DMS53 (cell line): Measurements from ENCODE around the gene CACNA2D3.

Source experiments
- DNase-seq: peaks from one replicate; lab custom pipeline; 2025; lab: John Stamatoyannopoulos, UW

Gene CACNA2D3

GRCh38 chr3:54374214-54374852 lies 252.0 kb downstream of the CACNA2D3 start:
- DNase-seq, result peak; percentile 53

DNA sequence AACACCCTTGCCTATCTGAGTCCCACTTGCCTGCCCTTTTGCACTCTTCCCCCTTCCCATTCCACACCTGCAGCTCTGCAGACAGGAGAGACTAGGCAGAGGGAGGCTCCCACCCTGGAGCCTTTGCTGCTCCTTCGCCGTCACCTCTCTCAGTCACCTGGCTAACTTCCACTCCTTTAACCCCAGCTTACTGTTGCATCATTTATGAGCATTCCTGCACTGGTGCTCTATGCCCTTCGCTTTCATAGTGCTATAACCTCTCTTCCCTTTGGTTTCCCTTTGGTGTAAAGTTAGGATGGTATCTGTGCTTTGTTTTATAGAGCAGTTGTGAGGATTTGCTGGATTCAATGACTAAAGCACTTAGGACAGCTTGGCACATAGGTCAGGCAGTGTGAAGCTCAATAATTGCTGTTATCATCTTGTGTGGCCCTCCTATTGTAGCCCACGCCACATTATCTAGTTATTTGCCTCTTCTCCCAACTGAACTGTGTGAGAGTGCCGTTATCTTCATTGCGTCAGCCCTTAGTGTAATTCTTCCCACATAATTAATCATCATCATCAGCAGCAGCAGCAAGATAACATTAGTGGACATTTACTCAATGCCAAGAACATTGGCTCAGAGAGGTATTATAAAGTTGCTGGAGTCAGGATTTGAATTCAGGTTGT lies 253.9 kb downstream of the CACNA2D3 start:
- no peak for DNase-seq

DNA sequence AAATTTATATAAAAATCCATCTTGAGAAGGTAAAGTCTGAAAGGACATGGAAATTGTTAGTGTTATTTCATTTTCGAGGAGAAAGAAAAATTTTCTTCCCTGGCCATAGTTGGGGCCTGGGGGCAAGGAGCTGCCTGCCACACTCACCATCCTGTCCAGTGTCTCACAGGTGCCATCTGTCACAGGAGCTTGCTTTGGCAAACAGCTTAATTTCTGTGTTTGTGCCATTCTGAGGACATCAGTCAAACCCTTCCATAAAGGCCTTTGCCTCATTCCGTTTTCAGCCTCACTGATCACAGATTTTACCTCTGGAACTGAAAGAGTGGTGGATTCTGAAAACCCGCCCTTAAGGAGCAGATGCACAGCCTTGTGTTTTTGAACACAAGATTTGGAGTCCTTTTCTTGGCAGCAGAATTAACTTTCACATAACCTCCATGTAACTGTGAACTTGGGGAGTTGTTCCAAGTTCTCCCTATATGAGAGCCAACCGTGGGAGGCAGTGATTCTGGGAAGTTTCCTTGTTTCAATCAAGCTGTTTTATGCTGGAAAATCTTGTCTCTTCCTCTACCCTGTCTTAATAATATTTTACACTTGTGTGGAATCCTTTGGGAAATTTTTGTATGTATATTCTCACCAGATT lies 254.7 kb downstream of the CACNA2D3 start:
- no peak for DNase-seq

DNA sequence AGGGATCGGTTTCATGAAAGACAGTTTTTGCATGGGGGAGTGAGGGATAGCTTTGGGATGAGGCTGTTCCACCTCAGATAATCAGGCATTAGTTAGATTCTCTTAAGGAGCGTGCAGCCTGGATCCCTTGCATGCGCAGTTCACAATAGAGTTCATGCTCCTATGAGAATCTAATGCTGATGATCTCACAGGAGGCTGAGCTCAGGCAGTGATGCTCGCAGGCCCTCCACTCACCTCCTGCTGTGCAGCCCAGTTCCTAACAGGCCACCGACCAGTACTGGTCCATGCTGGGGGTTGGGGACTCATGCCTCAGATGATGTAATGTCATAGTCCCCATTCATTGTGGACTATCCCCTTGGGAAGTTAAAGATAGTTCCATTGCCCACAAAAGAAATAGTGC lies 255.8 kb downstream of the CACNA2D3 start:
- no peak for DNase-seq

DNA sequence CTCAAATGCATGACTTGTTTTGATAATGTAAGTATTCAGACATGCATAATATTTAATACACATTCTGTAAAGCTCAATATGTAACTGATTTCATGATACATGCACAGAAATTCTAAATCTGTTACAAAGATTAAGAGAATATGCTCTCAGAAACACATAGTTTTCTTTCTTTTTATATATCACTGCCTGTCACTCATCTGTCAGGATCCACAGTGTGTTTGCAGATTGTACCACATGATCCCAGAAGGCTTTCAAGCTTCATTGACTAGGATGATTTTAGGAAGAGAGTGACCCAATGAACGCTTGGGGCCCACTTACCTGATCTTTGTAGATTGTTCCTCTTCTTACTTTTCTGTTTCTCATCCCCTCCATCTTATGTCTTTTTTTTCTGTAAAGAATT lies 261.9 kb downstream of the CACNA2D3 start:
- DNase-seq, result no peak

GRCh38 chr3:54390582-54390981 lies 268.2 kb downstream of the CACNA2D3 start:
- no peak for DNase-seq

DNA sequence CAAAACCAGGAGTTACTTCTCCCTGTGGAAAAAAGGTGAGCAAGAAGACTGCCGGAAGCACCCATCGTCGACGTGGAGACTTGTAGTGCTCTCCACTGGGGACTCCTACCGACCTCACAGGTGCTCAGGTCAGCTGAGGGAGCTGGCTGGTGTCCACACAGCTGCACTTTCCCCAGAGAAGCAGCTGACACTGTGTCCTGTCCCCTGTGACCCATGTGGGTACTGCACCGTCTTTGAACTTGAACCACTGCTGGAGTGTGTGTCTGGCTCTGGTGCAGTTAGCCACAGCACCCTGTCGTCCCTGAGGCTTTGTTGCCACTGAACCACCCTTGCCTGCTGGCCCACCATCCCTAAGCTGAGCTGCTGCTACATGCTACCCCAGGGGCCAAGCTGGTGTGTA lies 270.8 kb downstream of the CACNA2D3 start:
- no peak for DNase-seq

GRCh38 chr3:54408328-54408727 lies 286.0 kb downstream of the CACNA2D3 start:
- no peak for DNase-seq

- no peak for DNase-seq
These were observed 299.6 kb downstream of the CACNA2D3 start for GRCh38 chr3:54421943-54422342.

GRCh38 chr3:54424292-54424691 lies 301.9 kb downstream of the CACNA2D3 start:
- DNase-seq, result no peak

DNA sequence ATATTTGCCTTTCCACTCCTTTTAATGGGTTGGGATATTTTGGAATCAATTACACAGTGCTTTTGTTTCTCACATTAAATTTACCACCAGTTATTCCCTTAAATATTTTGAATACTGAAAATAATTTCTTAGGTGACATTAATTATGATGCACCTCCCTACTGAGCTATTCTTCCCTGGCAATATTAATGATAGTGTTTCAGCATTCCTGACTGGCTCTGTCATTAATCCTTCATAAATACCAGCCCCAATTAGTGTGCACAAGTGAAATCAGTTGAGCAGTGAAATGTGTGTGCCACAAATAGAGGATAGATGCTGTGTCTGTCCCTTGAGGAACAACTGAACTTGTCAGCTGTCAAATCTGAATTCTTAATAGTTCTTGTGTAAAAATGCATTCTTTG lies 304.0 kb downstream of the CACNA2D3 start:
- no peak for DNase-seq

DNA sequence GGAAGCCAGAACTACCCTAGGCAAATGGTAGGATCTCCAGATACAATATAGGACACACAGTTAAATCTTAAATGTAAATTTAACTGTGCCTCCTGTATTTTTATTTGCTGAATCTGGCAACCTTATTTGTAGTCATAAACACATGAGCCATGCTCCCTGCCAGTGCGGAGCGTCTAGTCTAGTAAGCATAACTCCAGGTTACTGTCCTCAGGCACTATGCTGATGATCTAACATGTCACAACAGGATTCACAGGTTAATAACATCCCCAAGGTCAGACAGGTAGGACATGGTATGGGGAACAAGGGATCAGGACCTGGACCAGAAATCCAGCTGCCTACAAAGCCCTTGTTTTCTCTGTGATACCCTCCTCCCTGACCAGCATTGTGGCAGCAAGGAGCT lies 305.1 kb downstream of the CACNA2D3 start:
- no peak for DNase-seq

DNA sequence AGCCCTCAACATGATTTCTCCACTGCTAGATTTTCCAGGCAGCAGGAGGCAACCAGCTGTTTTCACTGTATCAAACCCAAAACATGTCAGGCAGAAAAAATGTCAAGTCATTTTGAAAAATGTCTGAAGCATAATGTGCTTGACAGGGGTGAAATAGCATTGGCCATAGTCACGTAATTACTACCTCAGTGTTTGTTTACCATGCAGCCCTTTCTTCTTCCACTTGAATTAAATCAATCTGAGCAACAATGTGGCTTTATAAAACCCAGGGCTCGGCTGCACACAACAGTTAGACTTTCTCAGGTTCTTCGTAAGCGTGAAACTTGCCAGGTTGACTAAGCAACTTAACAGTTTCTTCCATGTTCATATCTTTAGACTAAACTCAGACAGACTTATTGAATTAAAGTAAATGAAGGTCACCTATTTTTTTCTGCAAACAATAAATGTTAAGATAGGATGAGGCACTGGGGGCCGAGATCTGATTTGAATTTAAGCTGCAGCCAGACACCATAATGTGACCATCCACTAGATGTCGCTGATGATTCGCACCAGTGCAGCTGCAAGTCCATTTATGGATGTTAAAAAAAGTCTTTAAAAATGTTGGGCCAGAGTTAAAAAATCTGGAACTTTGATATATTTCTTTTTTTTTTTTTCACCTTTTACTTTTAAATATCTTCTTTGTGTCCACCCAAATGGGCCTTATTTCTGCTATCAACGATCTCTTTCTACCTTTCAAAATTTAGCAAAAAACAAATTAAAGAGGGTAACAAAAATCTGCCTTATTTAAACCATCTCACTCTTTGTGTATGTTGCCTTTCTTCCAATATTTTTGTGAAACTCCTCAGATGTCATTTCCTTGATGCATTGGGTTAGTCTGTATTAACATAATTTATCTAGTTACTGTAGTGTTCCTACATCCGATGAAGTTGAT lies 305.9 kb downstream of the CACNA2D3 start:
- DNase-seq, result peak; percentile 40

- no peak for DNase-seq
These were observed 310.6 kb downstream of the CACNA2D3 start for GRCh38 chr3:54432975-54433374.

- peak; percentile 17 for DNase-seq
These were observed 311.5 kb downstream of the CACNA2D3 start for GRCh38 chr3:54433846-54434245.

- DNase-seq, result no peak
These were observed 312.4 kb downstream of the CACNA2D3 start for GRCh38 chr3:54434756-54435155.

- DNase-seq, result no peak
These were observed 314.9 kb downstream of the CACNA2D3 start for GRCh38 chr3:54437271-54437670.

DNA sequence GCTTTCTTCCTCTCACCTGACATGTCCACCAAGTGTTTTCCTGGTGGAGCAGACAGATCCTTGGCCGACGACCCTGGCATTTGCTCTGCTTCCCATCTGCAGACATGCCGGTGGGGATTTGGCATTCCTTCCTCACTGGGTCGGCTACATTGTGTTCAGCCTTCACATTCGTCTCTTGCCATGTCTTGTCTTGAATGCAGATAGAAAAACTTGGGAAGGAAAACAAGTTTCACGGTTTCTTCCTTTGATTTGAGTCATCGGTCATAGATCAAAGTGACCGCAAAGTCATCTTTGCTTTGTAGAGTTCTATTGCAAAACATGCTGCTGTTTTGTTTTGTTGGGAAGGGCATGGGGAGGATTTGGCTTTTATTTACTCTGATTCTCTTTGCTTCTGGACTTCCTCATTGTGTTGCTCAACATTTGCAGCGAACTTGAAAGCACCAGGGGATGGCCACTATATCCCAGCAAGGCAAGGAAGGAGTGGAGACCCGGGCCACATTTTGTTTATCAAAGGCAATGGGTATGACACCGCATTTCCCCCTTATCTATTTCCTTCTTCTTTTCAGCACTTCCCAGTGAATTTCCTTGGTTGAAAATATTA lies 321.3 kb downstream of the CACNA2D3 start:
- peak; percentile 3 for DNase-seq

DNA sequence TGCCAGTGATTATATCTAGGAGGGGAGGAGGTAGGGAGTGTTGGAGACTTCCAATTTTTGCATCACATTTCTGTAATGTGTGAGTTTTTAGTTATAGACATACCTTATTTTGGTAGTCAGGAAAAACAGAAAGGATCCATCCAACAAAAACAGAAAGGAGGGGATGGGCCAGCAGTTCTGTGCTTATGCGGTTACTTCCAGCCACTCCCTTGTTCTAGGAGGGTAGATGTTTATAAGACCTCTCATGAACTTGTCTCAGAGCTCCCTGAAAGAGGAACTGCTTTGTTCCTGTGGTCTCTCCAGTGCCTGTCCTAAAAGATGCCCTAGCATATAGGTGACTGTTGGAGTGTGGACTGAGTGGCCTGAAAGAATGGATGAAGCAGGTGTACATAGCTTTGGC lies 323.3 kb downstream of the CACNA2D3 start:
- no peak for DNase-seq

GRCh38 chr3:54447427-54447826 lies 325.1 kb downstream of the CACNA2D3 start:
- peak; percentile 18 for DNase-seq

- DNase-seq, result no peak
These were observed 332.5 kb downstream of the CACNA2D3 start for GRCh38 chr3:54454806-54455205.

DNA sequence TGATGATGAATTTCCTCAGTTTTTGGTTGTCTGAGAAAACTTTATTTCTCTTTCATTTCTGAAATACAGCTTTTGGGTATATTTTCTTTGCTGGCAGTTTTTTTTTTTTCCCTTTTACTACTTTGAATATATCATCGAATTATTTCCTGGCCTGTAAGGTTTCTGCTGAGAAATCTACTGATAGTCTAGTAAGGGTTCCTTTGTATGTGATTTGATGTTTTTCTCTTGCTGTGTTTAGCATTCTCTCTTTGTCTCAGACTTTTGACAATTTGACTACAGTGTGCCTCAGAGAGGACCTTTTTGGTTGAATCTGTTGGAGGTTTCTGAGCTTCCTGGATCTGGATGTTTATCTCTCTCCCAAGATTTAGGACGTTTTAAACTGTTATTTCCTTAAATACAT lies 336.0 kb downstream of the CACNA2D3 start:
- DNase-seq, result no peak
